HUDEP-2 (cell line): ENCODE results near the gene DOK4.

Source experiments
- DNase-seq, 76 experiments: peaks; one replicate each; lab custom pipeline; 2025; ENCODE audit not compliant: unreplicated experiment in 76 of 76; lab: John Stamatoyannopoulos, UW

Gene DOK4

DNA sequence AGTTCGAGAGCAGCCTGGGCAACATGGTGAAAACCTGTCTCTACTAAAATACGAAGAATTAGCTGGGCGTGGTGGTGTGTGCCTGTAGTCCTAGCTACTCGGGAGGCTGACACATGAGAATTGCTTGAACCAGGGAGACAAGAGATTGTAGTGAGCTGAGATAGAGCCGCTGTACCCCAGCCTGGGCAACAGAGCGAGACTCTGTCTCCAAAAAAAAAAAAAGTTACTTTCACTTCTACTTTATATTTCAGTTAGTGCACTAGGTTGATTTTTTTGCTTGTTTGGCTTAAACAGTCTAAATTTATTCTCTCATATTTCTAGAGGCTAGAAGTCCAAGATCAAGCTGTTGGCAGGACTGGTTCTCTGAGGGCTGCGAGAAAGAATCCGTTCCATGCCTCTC lies 36.7 kb upstream of the DOK4 start:
- DNase-seq = no peak

DNA sequence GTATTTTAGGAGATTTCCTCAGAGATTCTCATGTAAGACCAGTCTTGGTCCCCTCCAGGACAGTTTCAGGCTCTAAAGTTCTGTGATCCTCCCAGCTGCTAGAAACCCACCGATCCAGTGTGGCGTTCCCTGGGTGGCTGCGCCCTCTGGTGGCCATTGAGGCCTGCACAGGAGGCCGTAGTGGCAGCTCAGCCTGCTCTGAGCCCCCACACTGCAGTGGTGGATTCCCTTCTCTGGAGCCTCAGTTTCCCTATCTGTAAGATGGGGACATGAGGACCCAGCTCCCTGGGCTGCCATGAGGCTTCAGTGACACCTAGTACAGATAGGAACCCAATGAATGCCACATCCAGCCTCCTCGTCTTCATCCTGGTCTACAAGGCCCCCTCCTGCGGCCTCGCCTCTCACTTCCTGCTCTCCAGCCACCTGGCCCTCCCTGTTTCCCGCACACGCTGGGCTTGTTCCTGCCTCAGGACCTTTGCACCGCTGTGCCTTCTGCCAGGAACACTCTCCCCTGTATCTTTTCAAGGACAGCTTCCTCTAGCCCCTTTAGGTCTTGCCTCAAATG lies 33.6 kb upstream of the DOK4 start:
- DNase-seq = peak in 57 of 76 experiments; percentile 4 to 80 (median 49)

DNA sequence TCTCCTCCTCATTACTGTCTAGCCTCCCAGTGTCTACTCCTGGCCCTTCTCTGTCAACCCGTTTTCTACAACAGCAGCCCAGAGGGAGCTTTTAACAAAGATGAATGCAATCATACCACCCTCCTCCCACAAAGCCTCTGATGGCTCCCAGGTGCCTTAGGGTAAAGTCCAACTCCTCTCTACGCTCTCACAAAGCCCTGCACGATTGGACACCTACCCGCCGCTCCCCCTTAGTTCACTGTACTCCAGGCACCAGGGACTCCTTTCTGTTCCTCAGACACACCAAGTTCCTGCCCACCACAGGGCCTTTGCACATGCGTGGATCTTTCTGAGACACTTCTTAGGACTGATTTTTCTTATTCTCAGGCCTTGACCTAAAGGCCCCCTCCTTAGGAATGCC lies 32.6 kb upstream of the DOK4 start:
- no peak for DNase-seq

DNA sequence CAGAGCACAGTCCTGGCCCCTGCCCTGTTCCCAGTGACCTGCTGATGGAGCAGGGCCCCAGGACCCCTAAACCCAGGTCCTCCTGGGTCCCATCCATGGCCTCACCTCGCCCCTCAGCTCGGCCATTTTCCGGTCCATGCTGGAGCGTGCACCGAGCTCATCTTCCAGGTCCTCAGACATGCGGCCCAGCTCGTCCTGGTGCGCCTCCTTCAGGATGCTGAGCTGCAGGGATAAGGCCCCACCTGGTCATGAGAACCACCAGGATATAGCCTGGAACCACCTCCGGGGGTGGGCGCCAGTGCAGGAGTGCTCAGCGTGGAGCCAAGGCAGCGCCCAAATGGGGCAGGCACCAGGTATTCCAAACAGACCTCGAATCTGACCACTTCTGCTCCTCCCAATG lies 32.2 kb upstream of the DOK4 start:
- DNase-seq = no peak

DNA sequence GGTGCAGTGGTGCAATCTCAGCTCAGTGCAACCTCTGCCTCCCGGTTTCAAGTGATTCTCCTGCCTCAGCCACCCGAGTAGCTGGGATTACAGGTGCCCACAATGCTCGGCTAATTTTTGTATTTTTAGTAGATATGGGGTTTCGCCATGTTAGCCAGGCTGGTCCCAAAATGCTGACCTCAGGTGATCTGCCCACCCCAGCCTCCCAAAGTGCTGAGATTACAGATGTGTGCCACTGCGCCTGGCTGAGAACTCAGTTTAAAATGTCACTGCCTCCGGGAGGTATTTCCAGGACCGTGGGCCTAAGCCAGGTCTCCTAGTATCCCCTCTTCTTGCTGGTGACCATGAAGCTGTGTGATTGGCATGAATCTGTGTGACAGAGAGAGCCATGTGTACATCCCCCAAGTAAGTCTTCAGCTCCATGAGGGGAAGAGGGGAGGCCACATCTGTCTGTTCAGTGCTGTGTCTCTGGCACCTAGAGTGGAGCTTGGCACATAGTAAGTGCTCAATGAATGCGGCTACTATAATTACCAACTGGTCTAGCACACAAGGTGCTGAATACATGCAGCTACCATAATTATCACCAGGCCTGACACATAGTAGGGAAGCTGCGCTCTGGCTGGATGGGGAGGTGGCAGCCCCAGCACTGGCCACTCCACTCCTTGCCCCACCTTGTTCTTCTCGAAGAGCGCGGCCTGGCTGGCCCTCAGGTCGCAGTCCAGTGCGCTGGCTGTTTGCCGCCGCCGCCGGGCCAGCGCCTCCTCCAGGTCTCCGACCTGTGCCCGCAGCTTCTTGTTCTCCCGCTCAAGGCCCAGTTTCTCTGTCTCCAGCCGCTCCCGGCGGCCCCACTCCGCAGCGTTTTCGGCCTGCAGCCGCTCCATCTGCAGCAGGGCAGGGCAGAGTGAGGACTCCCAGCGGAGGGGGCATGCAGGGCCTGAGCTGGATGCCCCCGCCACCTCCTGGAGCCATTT lies 31.4 kb upstream of the DOK4 start:
- DNase-seq = no peak

DNA sequence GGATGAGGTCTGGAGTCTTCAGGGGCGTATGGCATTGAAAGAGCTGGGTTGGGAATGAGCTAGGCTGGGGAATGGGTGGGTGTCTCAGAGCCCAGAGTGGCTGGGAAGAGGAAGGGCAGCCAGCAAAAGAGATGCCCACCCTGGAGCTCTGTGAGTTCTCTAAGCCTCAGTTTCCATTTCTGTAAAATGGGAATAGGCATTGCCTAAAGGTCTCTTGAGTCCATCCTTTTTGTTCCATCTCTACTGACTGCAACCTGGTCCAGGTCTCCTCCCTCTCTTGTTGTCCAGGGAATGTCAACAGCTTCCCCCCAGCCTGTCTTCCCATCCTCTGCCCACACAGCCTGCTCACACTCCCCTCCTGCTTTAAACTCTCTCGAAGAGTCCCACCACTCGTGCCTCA lies 30.5 kb upstream of the DOK4 start:
- no peak for DNase-seq

DNA sequence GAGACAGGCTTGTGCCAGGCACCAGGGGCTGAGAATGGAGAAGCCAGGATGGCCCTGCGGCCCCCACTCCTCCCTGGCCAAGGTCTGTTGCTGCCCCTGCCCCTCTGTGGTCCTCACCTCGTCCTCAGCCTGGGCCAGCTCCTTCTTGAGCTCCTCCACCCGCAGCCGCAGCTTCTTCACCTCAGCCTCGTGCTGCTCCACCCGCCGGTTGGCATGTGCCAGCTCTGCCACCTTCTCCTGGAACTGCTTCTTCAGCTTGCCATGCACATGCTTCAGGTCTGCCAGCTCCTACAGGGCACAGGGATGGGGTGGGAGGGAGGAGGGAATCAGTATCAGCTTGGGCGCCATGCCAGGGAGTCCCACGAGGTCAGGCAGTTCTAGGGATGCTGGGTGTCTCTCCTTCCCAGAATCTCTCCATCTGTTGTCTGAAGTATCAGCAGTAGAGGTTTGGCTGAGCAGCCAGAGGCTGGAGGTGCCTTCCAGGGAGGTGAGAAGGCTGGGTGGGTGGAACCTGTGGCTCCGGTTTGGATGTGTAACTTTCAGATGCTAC lies 30.0 kb upstream of the DOK4 start:
- DNase-seq = no peak

DNA sequence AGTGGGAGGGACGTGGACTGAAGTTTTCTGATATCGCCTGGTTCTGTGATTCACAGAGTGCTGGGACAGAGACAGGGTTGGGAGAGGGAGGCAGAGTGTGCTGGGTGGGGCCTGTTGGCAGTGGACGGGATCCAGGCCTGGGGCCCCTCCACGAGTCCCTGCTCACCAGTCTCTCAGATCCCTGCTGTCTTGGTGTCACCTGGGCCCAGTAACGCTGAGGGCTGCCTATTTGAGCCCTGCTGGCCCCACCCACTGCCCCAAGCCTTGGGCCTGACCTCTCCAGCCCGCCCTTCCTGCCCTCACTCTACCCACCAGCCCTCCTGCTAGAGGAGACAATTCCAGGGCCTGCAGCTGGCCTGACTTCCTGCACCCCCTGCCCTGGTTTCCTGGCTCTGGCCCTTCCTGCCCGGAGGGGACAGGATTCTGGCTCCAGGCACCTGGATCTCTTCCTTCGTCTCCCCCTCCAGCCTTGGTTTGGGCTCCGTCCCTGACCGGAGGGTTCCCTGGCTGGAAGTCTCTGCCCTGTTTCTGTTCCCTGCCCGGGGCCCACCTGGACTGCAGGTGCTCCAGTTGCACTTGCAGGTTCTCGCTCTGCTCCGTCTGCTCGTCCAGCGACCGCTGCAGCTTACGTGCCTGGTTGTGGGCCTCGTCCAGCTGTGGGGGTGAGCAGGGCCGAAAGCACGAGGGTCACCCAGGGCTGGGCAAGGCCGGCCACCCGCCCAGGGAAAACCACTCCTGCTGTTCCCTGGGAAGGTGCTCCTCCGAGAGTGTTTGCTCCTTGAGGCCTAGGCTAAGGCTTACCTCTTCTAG lies 28.7 kb upstream of the DOK4 start:
- no peak for DNase-seq

DNA sequence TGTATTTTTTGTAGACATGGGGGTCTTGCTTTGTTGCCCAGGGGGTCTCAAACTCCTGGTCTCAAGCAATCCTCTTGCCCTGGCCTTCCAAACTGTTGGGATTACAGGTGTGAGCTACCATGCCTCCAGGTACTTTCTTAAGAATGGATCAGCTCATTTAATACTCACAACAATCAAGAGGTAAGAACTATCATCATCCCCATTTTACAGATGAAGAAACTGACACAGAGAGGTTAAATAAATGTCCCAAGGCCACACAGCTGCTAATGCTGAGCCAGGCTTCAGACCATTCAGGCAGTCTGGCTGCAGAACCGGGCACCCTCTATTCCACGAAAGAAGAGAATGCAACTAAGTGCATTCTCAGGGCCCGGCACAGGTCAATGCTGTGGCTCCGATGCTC lies 28.1 kb upstream of the DOK4 start:
- DNase-seq = no peak

DNA sequence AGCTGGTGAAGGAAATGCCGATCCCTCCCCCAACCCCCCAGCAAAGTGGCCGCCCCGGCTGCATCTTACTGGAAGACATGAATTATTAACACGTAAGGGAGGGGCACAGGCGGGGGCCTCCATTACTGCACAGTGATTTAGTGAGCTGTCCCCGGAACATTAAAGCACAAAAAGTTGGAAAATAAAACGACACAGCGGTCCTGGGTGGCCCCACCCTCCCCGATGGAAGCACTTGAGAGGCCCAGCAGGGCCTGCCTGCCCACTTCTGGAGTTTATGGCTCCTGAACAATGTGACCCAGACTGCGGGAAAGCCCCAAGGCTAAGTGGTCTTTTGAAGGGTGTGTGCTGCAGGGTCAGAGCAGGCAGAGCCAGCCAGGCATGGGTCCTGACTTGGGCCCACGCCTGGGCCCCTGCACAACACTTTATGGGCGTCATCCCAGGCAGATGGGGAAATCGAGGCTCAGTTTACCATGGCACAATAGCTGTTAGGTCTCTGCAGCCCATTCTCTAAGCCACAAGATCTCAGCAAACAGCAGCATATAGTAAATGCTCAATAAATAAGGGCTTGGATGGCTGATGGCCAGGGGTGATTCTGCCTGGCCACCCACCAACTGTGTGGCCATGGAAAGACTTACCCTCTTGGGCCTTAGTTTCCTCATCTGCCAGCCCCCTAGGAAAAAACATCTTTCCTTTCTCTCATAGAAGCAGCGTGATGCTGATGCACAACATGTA lies 27.2 kb upstream of the DOK4 start:
- DNase-seq = no peak

DNA sequence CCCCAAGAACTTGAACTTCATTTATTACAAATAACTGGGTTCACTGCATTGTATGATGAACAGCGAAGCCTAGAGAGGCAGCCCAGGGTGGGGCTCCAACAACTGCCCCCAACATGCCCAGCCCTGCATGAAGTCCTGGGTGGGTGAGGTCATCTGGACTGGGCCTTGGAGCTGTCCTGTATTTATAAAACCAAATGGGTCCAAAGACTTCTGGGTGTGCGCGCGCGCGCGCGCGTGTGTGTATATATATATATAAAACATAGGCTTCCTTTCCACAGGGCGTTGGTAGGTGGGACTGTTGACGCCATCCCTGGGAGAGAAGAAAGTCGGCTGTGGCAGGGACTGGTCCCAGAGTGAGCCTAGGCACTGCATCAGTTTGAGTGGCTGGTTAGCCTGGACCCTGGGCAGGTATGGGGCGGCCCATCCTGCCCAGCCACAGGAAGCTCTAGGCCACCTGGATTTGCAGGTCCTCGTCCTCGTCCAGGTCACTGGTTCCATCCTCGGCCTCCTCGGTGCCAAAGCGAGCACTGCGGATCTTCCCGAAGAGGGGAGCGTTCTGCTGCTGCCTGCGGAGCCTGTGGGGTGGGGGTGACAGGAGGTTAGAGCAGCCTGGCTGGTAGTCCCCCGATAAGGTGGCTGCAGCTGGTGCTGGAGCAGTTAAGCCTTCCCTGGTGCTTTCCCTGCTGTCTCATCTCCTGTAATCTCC lies 26.2 kb upstream of the DOK4 start:
- DNase-seq = no peak

DNA sequence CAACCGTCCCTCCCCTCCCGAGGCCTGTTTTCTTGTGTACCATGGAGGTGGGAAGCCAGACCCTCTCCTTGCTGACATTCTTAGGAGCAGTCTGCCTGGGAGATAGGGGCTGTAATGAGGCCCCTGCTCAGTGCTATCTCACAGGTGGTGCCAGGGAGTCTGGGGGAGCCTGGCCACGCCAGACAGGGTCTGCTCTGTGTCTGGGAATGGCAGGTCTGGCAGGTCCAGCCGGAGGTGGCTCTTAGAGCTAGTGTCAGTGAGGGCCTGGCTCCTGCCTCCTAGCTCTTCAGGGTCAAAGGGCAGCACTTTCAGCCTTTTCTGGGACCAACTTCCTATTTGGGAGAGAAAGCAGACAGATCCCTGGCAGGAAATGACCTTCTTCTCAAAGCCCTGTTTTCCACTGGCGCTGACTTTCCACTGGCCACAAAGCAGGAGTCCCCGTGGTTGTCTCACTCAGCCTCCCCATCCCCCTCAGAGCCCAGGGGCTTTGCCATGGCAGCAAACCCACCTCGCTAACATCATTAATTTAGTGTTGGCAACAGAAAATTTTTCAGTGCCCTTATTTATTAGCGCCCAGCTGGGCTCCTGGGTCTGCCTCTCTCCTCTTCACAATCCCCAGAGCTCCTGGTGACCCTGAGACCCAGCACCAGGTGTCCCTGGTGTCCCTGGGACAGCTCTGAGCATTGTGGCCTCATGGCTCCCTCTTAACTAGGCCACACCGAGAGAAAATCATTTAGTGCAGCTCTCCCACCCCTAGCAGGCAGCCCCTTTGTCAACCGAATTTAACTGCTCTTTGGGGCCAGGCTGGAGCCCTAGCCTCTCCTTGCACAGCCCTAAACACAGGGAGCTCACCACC lies 24.0 kb upstream of the DOK4 start:
- no peak for DNase-seq

DNA sequence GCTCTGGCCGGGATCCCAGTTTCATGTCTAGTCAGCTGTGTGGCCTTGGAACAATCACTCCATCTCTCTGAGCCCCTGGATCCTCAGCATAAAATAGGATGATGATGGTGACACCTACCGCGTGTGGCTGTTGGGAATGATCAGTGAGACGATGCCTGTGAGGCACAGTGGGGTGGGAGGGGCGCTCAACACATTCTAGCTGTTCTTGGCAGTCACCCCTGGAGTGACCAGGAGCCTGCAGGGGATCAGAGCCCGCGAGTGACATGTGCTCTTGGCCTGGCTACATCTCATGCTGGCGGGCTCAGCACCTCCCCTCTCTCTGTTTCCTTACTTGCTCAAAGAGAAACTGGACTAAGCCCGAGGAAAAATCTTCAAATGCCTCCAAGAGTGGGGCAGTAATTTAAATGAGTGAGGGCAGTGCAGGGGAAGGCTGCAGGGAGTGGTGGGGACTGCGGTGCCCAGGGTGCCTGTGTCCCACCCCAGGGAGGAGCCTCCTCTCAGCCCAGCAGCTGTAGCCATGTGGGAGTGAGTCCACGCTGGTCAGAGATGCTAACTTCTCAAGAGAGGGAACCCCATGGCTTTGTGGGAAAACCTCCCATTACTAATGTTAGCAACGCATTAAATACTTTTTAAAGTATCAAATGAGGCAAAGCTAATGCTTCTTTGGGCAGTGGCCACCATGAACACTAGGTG lies 23.1 kb upstream of the DOK4 start:
- DNase-seq = no peak

DNA sequence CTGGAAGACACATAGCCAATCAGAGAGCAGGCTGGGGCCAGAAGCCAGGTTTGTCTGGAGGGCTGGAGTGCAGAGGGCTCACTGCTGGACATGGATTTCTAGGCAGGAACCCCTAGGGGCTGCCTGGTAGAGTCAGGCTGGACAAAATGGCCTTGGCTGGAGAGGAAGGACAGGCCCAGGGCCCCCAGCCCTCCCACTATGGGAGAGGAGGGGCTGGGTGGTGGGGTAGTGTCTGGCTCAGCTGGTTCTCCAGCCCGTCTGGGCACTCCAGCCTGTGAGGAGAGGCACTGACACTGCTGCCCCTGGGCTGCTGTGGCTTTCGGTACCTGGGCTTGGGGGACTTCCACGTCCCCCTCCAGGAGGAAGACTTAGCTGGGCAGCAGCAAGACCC lies 21.7 kb upstream of the DOK4 start:
- DNase-seq = no peak

DNA sequence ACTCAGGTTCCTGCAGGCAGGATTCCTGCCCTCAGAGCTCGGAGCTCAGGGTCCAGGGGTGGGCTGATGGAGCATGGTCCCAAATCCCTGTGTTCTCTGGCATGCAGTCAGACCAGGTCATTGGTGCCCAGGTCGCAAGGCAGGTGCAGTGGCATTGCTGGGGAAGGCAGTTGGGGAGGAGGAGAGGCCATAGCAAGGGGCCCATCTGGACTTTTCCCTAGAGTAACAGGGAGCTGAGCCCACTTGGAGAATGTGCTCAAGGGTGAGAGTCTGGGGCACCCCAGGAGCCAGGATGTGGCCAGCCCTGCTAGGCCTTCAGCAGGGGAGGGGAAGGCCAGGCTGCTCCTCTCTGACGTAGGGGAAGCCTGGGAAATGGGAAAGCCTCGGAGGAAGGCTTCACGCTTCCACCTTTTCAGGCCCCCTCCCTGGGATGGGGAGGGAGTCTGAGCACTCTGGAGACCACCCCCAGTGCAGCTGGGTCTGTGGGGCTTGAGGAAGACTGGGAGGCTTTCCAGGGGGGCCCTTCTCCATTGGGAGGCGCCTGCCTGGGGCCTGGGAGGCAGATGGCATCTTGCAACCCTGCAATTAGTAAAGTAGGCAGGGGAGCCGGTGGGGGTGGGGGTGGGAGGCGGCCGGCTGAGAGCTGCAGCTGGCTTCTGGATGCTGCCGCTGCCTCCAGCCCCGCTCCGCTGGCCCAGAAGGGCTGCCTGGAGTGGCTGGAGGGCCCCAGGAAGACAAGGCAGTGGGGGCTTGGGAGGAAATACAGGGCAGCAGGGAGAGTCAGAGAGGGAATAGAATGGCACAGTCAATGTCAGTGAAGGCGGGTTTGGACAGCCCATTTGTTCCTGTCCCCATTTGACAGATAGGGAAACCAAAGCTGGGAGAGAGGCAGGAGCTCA lies 21.1 kb upstream of the DOK4 start:
- no peak for DNase-seq

DNA sequence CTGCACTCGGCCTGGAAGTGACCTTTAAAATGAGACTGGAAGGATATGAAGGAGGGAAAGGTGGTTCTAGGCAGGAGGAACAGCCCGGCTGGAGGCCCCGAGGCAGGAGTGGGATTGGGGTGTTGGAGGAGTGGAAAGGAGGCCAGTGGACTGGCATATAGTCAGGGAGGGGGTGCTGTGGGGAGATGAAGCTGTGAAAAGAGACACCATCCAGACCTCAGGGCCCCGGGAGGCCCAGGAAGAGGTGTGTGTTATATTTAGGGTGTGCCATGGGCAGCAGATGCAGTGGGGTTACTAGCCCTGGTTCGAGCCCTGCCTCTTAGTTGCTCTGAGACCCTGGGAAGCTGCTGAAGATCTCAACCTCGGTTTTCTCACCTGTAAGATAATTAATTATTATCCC lies 18.9 kb upstream of the DOK4 start:
- no peak for DNase-seq

DNA sequence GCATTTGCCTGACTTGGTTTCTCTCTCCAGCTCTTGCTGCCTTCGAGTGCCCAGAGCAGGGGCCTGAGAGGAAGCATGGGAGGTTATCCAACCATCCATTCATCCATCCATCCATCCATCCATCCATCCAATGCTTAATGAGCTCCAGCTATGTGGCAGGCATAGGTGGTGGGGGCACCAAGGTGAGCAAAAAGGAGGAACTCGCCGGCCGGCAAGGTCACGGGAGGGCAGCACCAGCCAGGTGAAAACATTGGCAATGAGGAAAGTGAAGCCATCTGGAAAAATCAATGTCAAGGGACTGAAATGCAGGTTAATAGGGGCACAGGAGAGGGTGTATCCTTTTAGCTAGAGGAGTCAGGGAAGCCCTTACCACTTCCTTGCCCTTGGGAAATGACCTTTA lies 18.2 kb upstream of the DOK4 start:
- DNase-seq = no peak
